GM15510 (cell line): Measurements from ENCODE around the gene CDRT4.

Experiments
- POLR2A ChIP-seq: IDR thresholded peaks from 3 replicates; pipeline ENCODE4 v1.6.1; 2011; ENCODE audit warnings: borderline replicate concordance; ENCODE audit not compliant: insufficient read length; ENCODE audit errors: extremely low read depth

Gene CDRT4

GRCh38 chr17:15398736-15399331 lies 68.6 kb downstream of the CDRT4 start:
- no peak for TF ChIP-seq POLR2A

- TF ChIP-seq POLR2A: no peak
These were observed 69.1 kb downstream of the CDRT4 start for GRCh38 chr17:15398291-15398690.

GRCh38 chr17:15397620-15398019 lies 69.8 kb downstream of the CDRT4 start:
- no peak for TF ChIP-seq POLR2A

GRCh38 chr17:15395091-15395490 lies 72.3 kb downstream of the CDRT4 start:
- TF ChIP-seq POLR2A: no peak

- TF ChIP-seq POLR2A: no peak
These were observed 74.0 kb downstream of the CDRT4 start for GRCh38 chr17:15393414-15393813.

GRCh38 chr17:15392326-15392741 lies 75.1 kb downstream of the CDRT4 start:
- no peak for TF ChIP-seq POLR2A

- TF ChIP-seq POLR2A: no peak
These were observed 78.9 kb downstream of the CDRT4 start for GRCh38 chr17:15388356-15389041.

GRCh38 chr17:15386083-15386482 lies 81.3 kb downstream of the CDRT4 start:
- no peak for TF ChIP-seq POLR2A
